Measurements from ENCODE around the gene ENDOD1. TPM values are rescaled to one million over a fixed set of nuclear protein-coding genes. Genes with fewer than 3 reads are reported as not detected.

The ENDOD1 gene
- total RNA-seq, 1 experiment from 2014 or later: 11.4 TPM

GRCh38 chr11:95140397-95141033 lies 50.9 kb downstream of the ENDOD1 start:
- POLR2A ChIA-PET: interaction anchor here (0.6 to 1.8 kb wide), 3 partner anchors 8 to 112 kb away, joined by 3 to 4 read pairs (median 4); no protein-coding TSS in a partner anchor
- Mint-ChIP-seq H3K27ac (ENCODE audit: low read depth, unreplicated experiment) (no peak overlapping the region), H3K4me3 (ENCODE audit: unreplicated experiment) (no peak overlapping the region), H3K9me3 (ENCODE audit: unreplicated experiment) (no peaks in the 10 kb centered on the region), H3K4me1 (ENCODE audit: insufficient read depth, unreplicated experiment) (no peaks in the 10 kb centered on the region), H3K36me3 (ENCODE audit: insufficient read depth, unreplicated experiment) (no peaks in the 10 kb centered on the region), H3K27me3 (ENCODE audit: insufficient read depth, unreplicated experiment) (no peaks in the 10 kb centered on the region)
- no peak for DNase-seq (ENCODE audit: unreplicated experiment)
- intact Hi-C loops (cut with micrococcal nuclease): no loop called here
- no TSS peak for BruUV-seq (replicated peaks)
- CTCF ChIA-PET: interaction anchor here (0.6 to 2.7 kb wide), 5 partner anchors 10 to 624 kb away, joined by 3 to 10 read pairs (median 4); no protein-coding TSS in a partner anchor
- no peak for TF ChIP-seq CTCF (IDR thresholded peaks at IDR 0.05; ENCODE audit: unreplicated experiment)

GRCh38 chr11:95142431-95142830 lies 52.8 kb downstream of the ENDOD1 start:
- intact Hi-C loops (cut with micrococcal nuclease): no loop called here
- TF ChIP-seq CTCF (IDR thresholded peaks at IDR 0.05; ENCODE audit: unreplicated experiment): no peak
- no TSS peak for BruUV-seq (replicated peaks)
- Mint-ChIP-seq H3K27me3 (ENCODE audit: insufficient read depth, unreplicated experiment) (no peaks in the 10 kb centered on the region), H3K27ac (ENCODE audit: low read depth, unreplicated experiment) (no peak overlapping the region), H3K4me3 (ENCODE audit: unreplicated experiment) (no peak overlapping the region), H3K9me3 (ENCODE audit: unreplicated experiment) (no peaks in the 10 kb centered on the region), H3K36me3 (ENCODE audit: insufficient read depth, unreplicated experiment) (no peaks in the 10 kb centered on the region), H3K4me1 (ENCODE audit: insufficient read depth, unreplicated experiment) (peaks cover 6% of the 10 kb centered on the region)
- ChIA-PET POLR2A (interaction anchor here (1.1 to 14.0 kb wide), 4 partner anchors 8 to 75 kb away, joined by 3 to 190 read pairs (median 3); partner anchors contain the start of gene SRSF8), CTCF (interaction anchor here (0.6 to 1.7 kb wide), 7 partner anchors 8 to 562 kb away, joined by 3 to 6 read pairs (median 4); no protein-coding TSS in a partner anchor)
- no peak for DNase-seq (ENCODE audit: unreplicated experiment)

- POLR2A ChIA-PET: interaction anchor here (1.1 to 14.0 kb wide), 4 partner anchors 9 to 76 kb away, joined by 3 to 190 read pairs (median 4); partner anchors contain the start of gene SRSF8
- no peaks in the 10 kb centered on the region for H3K36me3 Mint-ChIP-seq (ENCODE audit: insufficient read depth, unreplicated experiment)
- H3K27me3 Mint-ChIP-seq (ENCODE audit: insufficient read depth, unreplicated experiment): no peaks in the 10 kb centered on the region
- no peak overlapping the region for H3K27ac Mint-ChIP-seq (ENCODE audit: low read depth, unreplicated experiment)
- no peaks in the 10 kb centered on the region for H3K9me3 Mint-ChIP-seq (ENCODE audit: unreplicated experiment)
- CTCF ChIA-PET: interaction anchor here (0.8 to 1.7 kb wide), 3 partner anchors 9 to 562 kb away, joined by 4 to 6 read pairs (median 4); no protein-coding TSS in a partner anchor
- no peak overlapping the region for H3K4me3 Mint-ChIP-seq (ENCODE audit: unreplicated experiment)
- TF ChIP-seq CTCF (IDR thresholded peaks at IDR 0.05; ENCODE audit: unreplicated experiment): no peak
- DNase-seq (ENCODE audit: unreplicated experiment): no peak
- peaks cover 13% of the 10 kb centered on the region for H3K4me1 Mint-ChIP-seq (ENCODE audit: insufficient read depth, unreplicated experiment)
- no TSS peak for BruUV-seq (replicated peaks)
- intact Hi-C loops (cut with micrococcal nuclease): no loop called here
These were observed 53.5 kb downstream of the ENDOD1 start for GRCh38 chr11:95143106-95143681.

All from MCF 10A (cell line).